Retinal pigment epithelial cell (primary cell): ENCODE measurements around the gene UBE2K.
"Not testable (repeated sequence)": the region's sequence is repeated elsewhere in the genome, so short reads cannot be mapped to it uniquely, and the experiment has no call there.

Experiments used
- DNase-seq: peaks from one replicate; pipeline ENCODE4 v3.0.0-alpha.2; 2010; ENCODE audit warnings: low read depth
- H3K4me3 ChIP-seq: 2 replicates; pipeline ENCODE4 v1.5.1; 2011; ENCODE audit warnings: mild to moderate bottlenecking, low read length, control low read depth, moderate library complexity
- TF ChIP-seq, protein P1 (sequence below): conservative IDR thresholded peaks from 2 replicates; pipeline ENCODE4 v1.5.1; 2011; ENCODE audit warnings: low read depth, low read length, control low read depth, inconsistent platforms

UBE2K gene

DNA sequence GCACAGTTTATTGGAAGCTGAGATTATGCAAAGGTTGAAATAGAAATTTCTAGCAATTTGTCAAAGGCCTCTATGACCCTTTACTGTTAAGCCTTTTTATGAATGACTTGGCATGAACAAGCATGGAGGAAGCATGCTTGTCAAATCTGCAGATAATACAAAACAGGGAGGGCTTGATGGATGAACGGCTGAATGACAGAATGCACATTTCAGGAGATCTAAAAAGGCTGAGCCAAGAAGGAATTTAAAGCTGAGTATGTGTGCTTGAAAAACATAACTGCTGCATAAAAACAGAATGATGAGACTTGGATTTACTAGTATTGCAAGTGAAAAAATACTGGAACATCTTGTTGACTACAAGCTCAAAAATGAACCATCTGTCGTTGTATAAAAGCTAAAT is 29.0 kb upstream of the UBE2K start:
- TF ChIP-seq, protein P1, sequence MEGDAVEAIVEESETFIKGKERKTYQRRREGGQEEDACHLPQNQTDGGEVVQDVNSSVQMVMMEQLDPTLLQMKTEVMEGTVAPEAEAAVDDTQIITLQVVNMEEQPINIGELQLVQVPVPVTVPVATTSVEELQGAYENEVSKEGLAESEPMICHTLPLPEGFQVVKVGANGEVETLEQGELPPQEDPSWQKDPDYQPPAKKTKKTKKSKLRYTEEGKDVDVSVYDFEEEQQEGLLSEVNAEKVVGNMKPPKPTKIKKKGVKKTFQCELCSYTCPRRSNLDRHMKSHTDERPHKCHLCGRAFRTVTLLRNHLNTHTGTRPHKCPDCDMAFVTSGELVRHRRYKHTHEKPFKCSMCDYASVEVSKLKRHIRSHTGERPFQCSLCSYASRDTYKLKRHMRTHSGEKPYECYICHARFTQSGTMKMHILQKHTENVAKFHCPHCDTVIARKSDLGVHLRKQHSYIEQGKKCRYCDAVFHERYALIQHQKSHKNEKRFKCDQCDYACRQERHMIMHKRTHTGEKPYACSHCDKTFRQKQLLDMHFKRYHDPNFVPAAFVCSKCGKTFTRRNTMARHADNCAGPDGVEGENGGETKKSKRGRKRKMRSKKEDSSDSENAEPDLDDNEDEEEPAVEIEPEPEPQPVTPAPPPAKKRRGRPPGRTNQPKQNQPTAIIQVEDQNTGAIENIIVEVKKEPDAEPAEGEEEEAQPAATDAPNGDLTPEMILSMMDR = no peak
- no peak for DNase-seq
- no peak overlapping the region for H3K4me3 ChIP-seq

DNA sequence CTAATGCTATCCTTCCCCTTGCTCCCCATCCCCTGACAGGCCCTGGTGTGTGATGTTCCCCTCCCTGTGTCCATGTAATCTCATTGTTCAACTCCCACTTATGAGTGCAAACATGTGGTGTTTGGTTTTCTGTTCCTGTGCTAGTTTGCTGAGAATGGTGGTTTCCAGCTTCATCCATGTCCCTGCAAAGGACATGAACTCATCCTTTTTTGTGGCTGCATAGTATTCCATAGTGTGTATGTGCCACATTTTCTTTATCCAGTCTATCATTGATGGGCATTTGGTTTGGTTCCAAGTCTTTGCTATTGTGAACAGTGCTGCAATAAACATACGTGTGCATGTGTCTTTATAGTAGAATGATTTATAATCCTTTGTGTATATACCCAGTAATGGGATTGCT is 27.6 kb upstream of the UBE2K start:
- not testable (repeated sequence) for DNase-seq, H3K4me3 ChIP-seq

DNA sequence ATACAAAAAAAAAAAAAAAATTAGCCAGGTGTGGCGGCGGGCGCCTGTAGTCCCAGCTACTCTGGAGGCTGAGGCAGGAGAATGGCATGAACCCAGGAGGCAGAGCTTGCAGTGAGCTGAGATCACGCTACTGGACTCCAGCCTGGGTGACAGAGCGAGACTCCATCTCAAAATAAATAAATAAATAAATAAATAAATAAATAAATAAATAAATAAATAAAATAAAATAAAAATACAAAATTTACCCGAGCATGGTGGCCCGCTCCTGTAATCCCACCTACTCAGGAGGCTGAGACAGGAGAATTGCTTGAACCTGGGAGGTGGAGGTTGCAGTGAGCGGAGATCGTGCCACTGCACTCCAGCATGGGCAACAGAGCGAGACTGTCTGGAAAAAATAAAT is 22.3 kb upstream of the UBE2K start:
- H3K4me3 ChIP-seq, DNase-seq: not testable (repeated sequence)

DNA sequence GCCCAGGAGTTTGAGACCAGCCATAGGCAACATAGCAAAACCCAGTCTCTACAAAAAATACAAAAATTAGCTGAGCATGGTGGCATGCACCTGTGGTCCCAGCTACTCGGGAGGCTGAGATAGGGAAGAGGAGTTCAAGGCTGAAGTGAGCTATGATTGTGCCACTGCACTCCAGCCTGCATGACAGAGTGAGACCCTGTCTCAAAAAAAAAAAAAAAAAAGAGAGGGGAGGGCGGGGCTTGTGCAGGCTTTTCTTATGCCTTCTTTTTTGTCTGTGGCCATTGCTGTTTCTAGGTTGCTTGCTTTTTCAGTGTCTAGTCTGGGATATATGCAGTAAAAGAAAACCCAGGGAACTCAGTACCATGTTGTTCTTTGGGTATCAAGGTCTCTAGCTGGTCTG is 16.9 kb upstream of the UBE2K start:
- DNase-seq, H3K4me3 ChIP-seq: not testable (repeated sequence)

DNA sequence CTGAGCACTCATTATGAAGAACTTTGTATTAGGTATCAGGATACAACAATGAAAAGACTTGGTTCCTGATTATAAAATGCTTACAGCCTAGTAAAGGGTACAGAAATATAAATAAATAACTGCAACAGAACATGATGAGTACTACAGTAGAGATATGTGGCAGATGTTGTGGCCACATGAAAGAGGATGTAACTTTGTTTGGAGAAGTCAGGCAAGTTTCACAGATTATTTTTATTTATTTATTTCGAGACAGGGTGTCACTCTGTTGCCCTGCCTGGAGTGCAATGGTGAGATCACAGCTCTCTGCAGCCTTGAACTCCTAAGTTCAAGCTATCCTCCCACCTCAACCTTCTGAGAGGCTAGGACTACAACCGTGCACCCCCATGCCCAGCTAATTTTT is 15.8 kb upstream of the UBE2K start:
- TF ChIP-seq, protein P1 = no peak
- no peak for DNase-seq
- no peak overlapping the region for H3K4me3 ChIP-seq

DNA sequence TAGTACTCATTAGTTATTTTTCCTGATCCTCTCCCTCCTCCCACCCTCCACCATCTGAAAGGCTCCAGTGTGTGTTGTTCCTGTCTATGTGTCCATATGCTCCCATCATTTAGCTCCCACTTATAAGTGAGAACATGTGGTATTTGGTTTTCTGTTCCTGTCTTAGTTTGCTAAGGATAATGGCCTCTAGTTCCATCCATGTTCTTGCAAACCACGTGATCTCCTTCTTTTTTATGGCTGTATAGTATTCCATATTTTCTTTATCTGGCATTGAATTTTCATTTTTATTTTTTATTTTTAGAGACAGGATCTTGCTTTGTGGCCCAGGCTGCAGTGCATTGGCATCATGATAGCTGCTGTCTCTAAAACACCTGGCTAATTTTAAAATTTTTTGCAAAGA is 11.9 kb upstream of the UBE2K start:
- TF ChIP-seq, protein P1 = no peak

DNA sequence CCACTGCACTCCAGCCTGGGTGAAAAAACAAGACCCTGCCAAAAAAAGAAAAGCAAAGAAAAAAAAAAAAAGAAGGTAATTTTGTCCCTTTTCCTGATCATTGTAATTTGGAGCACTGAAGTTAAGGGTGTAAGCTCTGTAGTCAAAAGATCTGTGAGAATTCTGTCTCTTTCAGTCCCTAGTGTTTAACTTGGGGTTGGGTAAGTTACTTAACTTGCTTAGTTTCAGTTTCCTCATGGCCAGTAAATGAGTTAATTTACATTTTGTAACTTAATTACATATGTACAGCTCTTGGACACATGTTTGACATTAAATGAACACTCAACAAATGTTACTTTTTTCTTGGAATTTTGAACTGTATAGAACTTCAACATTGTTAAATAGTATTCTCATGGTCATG is 10.9 kb upstream of the UBE2K start:
- DNase-seq = no peak
- no peak overlapping the region for H3K4me3 ChIP-seq
- TF ChIP-seq, protein P1 = no peak

More for the DNA sequence above, 11.9 kb upstream of the UBE2K start:
- no peak for DNase-seq
- H3K4me3 ChIP-seq = no peak overlapping the region

DNA sequence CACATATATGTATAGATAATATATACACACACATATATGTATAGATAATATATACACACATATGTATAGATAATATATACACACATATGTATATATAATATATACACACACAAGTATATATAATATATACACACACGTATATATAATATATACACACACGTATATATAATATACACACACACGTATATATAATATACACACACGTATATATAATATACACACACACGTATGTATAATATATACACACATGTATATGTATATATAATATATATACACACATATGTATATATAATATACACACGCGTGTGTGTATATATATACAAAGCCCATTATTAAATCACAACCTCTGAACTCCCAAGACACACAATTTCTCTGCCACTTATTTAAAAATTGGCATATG is 8.0 kb upstream of the UBE2K start:
- TF ChIP-seq, protein P1 = no peak
- DNase-seq = no peak
- H3K4me3 ChIP-seq = no peak overlapping the region

DNA sequence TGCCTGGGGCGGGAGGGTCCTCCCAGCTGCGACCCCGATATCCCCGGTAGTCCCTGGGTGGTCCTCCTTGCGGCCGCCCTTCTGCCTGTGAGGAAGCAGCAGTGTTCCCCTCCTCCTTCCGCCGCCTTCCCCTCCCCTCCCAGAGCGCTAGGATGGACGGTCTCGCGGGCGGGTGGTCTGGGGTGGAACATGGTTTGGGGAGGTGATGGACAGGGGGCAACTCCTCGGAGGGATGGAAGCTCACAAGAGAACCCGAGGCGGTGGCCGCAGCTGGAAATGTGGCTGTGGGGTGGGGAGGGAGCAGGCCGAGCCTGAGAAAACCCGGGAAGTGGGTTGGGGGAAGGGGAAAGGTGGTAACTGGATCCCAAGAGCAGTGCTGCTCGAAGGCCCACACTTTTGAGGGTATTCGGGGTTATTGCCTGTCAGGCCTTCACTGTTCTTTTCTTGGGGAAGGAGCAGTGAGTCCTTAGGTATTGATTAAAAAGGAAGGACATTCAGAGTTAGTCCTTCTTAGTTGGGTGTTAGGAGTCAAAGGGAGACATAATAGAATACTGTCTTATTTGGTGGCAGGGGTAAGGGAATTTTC is 581 bp downstream of the UBE2K start:
- DNase-seq = no peak
- TF ChIP-seq, protein P1 = no peak
- peak overlapping the region; percentile 94 for H3K4me3 ChIP-seq
